NOMO-1 treated with dmso at 0.1 percent for 144 hours (cell line): ENCODE measurements around the gene AKAP8.
"Not testable (repeated sequence)": the region's sequence is repeated elsewhere in the genome, so short reads cannot be mapped to it uniquely, and the experiment has no call there.

Source experiments
- DNase-seq: peaks from one replicate; lab custom pipeline; 2025; ENCODE audit not compliant: unreplicated experiment; lab: John Stamatoyannopoulos, UW

AKAP8 gene

GRCh38 chr19:15335992-15336391 lies 43.6 kb downstream of the AKAP8 start:
- DNase-seq = not testable (repeated sequence)

DNA sequence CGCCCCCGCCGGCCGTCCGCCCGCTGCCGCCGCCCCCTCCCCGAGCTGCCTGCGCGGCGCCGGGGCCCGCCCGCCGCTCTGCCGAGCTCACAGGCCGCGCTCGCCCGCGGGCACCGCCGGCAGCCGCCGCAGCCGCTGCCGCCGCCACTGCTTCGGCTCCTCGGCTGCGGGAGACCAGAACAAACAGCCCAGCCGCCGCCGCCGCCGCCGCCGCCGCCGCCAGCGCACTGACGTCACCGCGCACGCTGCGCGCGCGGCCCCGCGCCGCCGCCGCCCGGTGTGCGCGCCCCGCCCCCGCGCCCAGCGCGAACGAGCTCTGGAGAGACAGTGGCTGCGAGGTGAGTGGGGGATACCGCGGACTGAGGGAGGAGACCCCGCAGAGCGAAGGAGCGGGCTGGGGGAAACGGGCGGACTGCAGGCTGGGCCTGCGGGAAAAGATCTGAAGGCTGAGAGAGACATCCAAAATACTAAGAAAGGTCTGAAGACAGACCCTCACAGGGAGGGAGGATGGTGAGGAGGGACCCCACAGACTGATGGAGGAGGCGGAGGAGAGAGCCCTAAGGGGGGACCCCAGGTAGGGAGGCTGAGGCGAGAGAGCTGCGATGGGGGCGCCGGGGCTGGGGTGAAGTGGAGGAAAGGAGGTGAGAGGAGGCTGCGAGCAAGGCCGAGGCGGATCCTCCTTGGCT lies 47.1 kb downstream of the AKAP8 start, which contains the start of gene BRD4:
TSS of gene BRD4 (minus strand) at position 229 of the 686 bp plus-strand sequence. CDS start 59,440 bp downstream, outside the sequence.
- peak; percentile 40 for DNase-seq

DNA sequence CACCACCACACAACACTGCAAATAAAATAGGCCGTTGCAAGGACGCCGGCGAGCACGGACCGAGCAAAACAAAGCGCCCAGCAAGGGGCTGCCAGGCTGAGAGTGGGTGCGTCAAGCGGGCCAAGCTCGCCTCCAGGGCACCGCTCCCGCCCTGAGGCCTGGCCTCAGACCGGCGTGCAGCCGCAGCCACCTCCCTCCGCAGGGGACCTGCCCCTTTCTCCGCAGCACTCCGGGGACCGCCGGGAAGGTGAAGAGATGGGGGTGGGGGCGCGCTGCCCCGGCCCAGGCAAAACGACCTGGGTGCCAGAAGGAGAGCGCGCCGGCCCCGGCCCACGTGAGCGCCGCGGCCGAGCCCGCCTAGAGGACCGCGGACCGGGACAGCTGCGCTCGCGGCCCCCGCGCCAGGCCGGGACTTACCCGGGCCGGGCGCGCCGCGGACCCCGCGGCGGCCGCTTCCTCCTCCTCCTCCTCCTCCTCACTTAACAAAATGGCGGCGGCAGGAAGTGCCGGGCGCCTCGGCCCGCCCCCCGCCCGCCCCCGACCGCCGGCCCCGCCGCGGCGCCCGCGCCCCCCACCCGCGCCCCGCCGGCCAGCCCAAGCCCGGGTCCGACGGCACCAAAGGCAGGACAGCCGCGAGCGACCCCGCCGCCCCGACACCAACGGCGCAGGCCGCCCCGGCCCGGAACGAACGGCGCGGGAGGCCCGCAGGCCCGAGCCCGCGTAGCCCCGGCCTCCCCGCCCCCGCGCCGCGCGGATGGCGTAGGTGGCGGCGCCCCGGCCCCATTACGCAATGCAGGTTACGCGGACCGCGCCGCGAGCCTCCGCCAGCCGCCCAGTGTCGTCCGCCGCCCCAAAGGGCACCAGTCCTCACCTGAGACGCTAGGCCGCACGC lies 47.9 kb downstream of the AKAP8 start:
- peak; percentile 24 for DNase-seq

DNA sequence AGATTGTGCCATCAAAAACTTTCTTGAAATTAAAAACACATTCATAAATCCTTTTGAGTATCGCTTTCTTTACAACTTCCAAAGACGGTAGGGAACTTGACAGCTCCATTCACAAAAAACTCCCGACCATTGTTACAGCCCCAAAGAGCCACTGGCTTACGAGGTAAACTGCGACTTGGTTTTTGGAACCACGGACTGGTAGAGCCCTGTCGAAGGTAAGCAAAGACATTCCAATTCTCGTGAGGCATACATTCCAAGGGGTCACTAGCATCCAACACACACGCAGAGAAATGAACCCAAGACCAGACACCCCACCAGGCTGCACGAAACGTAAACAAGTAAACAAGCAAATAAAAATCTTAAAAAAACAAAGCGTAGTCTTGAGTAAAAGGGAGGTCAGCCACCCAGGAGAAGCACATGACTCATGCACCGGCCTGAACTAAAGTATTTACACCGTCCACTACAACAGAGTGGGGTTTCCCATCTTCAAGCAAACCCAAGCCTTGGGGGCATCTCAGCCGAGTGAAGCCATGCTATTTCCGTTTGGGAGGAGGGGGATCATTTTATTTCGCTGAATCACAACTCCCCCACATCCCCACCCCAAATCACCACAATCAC lies 48.7 kb downstream of the AKAP8 start:
- DNase-seq = no peak

DNA sequence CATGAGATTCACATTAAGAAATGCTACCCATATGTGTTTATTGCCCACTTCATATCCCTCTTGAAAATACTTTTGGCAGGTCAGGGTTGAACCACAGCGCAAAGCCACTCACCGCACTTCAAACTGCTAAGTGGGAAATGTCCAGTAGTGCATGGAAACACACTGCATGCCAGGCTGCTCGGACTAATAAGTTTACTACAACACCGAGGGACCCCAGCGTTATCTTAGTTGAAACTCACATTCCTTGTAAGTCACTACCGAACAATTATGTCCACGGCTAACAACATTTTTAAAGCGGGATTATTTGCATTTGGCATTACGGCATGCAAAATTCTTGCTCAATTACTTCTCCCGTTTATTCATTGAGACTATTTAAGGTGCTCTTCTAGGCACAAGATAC lies 51.3 kb downstream of the AKAP8 start:
- no peak for DNase-seq

GRCh38 chr19:15324791-15325519 lies 54.6 kb downstream of the AKAP8 start:
- DNase-seq = no peak

DNA sequence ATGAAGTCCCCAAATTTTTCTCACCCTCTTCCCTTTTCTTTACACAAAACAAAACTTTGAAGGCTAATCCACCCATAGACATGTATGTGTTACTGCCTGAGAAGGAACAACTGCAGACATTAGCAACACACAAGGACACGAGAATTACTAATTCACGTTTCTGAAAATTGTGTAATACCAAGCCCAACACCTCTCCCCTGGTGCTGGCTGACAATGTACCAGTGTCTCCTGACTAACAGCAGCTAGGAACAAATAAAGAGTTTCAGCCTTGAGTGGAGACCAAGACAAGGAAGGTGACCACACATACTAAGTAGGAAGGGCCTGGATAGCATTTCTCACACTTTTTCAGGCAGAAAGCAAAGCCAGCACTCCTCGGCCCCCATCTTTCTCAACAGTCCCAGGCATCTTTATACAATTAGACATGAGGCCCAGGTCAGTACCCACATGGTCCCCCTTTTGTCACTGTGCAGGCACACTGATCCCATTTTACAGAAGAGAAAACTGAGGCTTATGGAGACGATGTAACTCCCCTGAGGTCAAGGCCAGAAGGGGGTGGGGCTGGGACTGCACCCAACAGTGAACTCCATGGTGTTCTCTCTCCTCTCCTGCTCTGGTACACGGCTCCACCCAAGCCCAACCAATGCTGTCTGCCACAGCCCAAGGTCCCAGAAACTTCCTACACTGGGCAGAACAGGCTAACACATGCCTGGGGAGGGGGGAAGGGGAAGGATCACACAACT lies 55.9 kb downstream of the AKAP8 start:
- no peak for DNase-seq

DNA sequence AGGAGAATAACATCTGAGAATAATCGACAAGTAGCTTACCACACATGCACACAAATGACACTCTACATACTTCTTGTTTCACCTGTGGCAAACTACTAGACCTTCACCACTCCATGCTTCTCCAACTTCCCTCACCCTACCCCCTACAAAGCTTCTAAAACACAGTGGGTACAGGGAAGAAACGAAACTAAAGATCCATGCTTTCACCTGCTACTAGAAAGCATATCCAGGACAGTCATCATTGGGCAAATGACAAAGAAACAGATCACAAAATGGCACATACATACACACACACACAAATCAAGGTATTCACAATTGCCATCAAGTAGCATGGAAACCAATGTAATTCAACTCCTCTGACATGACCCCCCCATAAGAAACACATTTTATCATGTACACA lies 57.8 kb downstream of the AKAP8 start:
- no peak for DNase-seq

DNA sequence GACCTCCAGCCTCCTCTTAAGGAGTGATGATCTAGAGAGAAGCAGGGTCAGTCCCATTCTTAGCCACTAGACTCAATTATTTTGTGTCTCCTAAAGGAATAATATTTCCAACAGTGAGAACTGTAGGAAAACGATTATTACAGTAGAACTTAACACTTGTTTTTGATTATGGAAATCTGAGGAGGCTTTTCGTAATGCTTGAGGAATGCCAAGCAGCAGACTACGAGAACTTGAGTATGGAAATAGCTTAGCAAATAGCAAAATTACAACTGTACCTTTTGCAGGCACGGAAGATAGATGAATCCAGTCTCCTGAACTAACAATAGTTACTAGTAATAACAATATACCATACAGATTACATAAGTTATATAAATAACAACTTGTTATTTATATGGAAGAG lies 59.5 kb downstream of the AKAP8 start:
- DNase-seq = no peak

- DNase-seq = no peak
Measured at GRCh38 chr19:15318241-15318691, 61.3 kb downstream of the AKAP8 start.

GRCh38 chr19:15317392-15318071 lies 62.1 kb downstream of the AKAP8 start:
- no peak for DNase-seq

DNA sequence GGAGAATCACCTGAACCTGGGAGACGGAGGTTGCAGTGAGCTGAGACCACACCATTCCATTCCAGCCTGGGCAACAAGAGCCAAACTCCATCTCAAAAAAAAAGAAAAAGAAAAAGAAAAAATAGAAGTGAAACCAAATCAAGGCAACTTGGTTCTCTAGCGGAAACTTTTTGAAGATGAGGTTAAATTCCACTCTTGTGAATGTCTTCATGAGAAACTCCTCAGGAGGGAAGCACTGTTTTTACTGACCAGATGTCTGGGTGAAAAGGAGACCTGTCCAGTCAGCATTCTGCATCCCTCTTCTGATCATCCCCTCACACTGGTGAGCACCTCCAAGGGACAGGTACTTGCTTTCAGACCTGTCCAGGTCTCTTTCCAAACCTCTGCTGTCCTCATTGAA lies 63.1 kb downstream of the AKAP8 start:
- DNase-seq = no peak

DNA sequence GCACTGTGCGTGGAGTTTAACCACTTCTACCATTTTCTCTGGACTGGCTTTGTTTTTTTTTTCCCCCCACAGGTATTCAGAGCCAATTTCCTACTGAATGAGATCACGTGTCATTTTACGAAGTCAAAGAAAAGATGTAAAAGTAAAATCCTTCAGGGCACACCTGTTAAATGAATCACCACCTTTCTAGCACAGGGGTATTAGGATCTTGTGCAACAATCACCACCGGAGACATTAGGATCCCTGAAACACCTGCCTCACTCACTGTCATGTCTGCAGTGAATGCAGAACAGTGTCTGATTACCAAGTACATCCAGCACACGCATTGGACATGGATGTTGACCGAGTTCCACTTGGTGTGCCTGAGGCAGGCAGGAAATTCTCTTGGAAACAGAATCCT lies 64.5 kb downstream of the AKAP8 start:
- no peak for DNase-seq

- no peak for DNase-seq
Measured at GRCh38 chr19:15313649-15314279, 65.8 kb downstream of the AKAP8 start.

DNA sequence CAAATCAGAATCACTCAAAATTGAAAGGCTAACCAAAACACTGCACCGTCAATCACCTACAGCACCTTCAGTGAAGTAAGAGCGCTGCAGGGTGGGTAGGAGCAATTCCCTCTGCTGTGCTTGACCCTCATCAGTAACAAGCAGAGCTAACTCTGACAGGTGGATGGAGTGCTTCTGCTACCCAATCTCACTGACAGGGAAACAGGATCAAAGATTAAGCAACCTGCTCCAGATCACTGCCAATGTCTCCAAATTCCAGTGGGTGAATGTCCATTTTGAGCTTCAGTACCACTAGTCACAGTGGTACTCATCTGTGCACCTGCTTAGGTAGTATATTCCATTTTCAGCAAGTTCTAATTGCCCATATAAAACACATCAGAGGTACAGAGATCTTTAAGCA lies 72.4 kb downstream of the AKAP8 start:
- no peak for DNase-seq

GRCh38 chr19:15305582-15306334 lies 73.8 kb downstream of the AKAP8 start:
- DNase-seq = no peak

DNA sequence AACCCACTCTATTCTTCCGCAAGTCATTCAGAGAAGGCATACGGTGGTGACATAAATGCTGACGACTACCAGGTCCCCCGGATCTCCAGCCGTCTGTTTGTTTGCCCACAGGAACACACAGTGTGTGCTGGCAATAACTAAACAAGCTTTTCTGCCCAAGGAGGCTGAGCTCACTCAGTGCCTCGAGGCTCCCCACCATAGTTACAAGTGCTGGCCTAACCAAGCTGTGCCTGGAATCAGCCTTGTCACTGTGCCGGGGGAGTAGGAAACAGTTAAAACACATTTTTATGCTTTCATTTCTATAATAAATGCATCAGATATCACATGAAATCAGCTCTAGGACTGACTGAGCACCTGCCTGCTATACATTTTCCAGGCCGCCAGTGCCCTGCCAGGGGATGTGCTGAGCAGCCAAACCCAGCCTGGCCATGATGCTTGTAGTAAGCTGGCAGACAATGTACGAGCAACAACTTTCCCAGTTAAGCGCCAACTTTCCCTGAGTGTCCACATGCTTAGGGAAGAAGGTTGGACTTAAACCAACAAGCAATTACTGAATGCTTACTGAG lies 75.4 kb downstream of the AKAP8 start:
- no peak for DNase-seq
